HepG2 (cell line): ENCODE measurements around the gene RABIF. TPM values are rescaled to one million over a fixed set of nuclear protein-coding genes. Genes with fewer than 3 reads are reported as not detected.

Experiments
- ATF3 ChIP-seq: sonication (generic); formaldehyde crosslinking; IDR thresholded peaks from 2 replicates; pipeline ENCODE4 v1.4.0; 2020; ENCODE audit warnings: missing genetic modification reagents
- CEBPB ChIP-seq: IDR thresholded peaks from 2 replicates; pipeline ENCODE4 v1.6.1; 2011; ENCODE audit warnings: low read depth, low read length, improper control_type of control experiment, borderline replicate concordance
- CEBPG ChIP-seq: IDR thresholded peaks from 2 replicates; pipeline ENCODE4 v1.6.1; 2016
- DDIT3 ChIP-seq: sonication (generic); formaldehyde crosslinking; IDR thresholded peaks from 2 replicates; pipeline ENCODE4 v1.4.0; 2020; ENCODE audit warnings: mild to moderate bottlenecking, missing genetic modification reagents
- FOXK1 ChIP-seq: sonication (generic); formaldehyde crosslinking; IDR thresholded peaks from 2 replicates; pipeline ENCODE4 v1.4.0; 2020; ENCODE audit warnings: low read depth, missing genetic modification reagents, borderline replicate concordance
- HNRNPLL ChIP-seq: fragments of 200-400 bp; formaldehyde crosslinking; IDR thresholded peaks from 2 replicates; pipeline ENCODE4 v1.6.1; 2017; ENCODE audit warnings: mild to moderate bottlenecking, low read depth, low read length; ENCODE audit not compliant: poor library complexity, severe bottlenecking
- MAZ ChIP-seq, 2 experiments: sonication (generic) in 1 of 2; formaldehyde crosslinking in 1 of 2; IDR thresholded peaks; 2 replicates each; pipeline versions ENCODE4 v1.5.0 to v1.6.1; 2012 to 2020; ENCODE audit warnings: low read depth in 2 of 2, mild to moderate bottlenecking in 2 of 2, borderline replicate concordance in 1 of 2, improper control_type of control experiment in 1 of 2, low read length in 1 of 2, missing genetic modification reagents in 1 of 2, moderate library complexity in 1 of 2
- MNT ChIP-seq: fragments of 450-650 bp; IDR thresholded peaks from 2 replicates; pipeline ENCODE4 v1.6.1; 2016
- NAIF1 ChIP-seq: sonication (generic); formaldehyde crosslinking; IDR thresholded peaks from 2 replicates; pipeline ENCODE4 v1.5.0; 2020; ENCODE audit warnings: mild to moderate bottlenecking, missing genetic modification reagents, borderline replicate concordance
- NCOR1 ChIP-seq: fragments of 200-600 bp; sonication (generic); IDR thresholded peaks from 2 replicates; pipeline ENCODE4 v1.7.0; 2017; ENCODE audit warnings: antibody characterized with exemption, low read length, borderline replicate concordance
- POLR2A ChIP-seq, 2 experiments: IDR thresholded peaks; 2 replicates each; pipeline ENCODE4 v1.6.1; 2011; ENCODE audit warnings: low read depth in 2 of 2, low read length in 2 of 2, mild to moderate bottlenecking in 1 of 2, moderate library complexity in 1 of 2; ENCODE audit not compliant: insufficient read depth in 1 of 2
- SP4 ChIP-seq: sonication (generic); formaldehyde crosslinking; IDR thresholded peaks from 2 replicates; pipeline ENCODE4 v1.8.1; 2023; ENCODE audit warnings: mild to moderate bottlenecking, missing genetic modification reagents
- ZBTB26 ChIP-seq: IDR thresholded peaks from 2 replicates; pipeline ENCODE4 v1.6.1; 2016; ENCODE audit warnings: missing compliant biosample characterization, missing genetic modification reagents, borderline replicate concordance
- ZNF382 ChIP-seq: sonication (generic); formaldehyde crosslinking; IDR thresholded peaks from 2 replicates; pipeline ENCODE4 v1.5.0; 2020; ENCODE audit warnings: missing genetic modification reagents, mild to moderate bottlenecking, borderline replicate concordance
- ZNF441 ChIP-seq: sonication (generic); formaldehyde crosslinking; IDR thresholded peaks from 2 replicates; pipeline ENCODE4 v1.7.0; 2021; ENCODE audit warnings: missing genetic modification reagents, borderline replicate concordance
- ZNF484 ChIP-seq: sonication (generic); formaldehyde crosslinking; IDR thresholded peaks from 2 replicates; pipeline ENCODE4 v1.5.1; 2020; ENCODE audit warnings: mild to moderate bottlenecking, low read depth, missing genetic modification reagents, borderline replicate concordance
- ZNF678 ChIP-seq: sonication (generic); formaldehyde crosslinking; IDR thresholded peaks from 2 replicates; pipeline ENCODE4 v1.4.0; 2020; ENCODE audit warnings: mild to moderate bottlenecking, missing genetic modification reagents
- ZNF709 ChIP-seq: sonication (generic); formaldehyde crosslinking; IDR thresholded peaks from 2 replicates; pipeline ENCODE4 v1.5.0; 2020; ENCODE audit warnings: mild to moderate bottlenecking, missing genetic modification reagents
- ZNF746 ChIP-seq: sonication (generic); formaldehyde crosslinking; IDR thresholded peaks from 2 replicates; pipeline ENCODE4 v1.8.0; 2022; ENCODE audit warnings: mild to moderate bottlenecking, missing genetic modification reagents
- ZNF839 ChIP-seq: sonication (generic); formaldehyde crosslinking; IDR thresholded peaks from 2 replicates; pipeline ENCODE4 v1.4.0; 2020; ENCODE audit warnings: missing genetic modification reagents, mild to moderate bottlenecking, borderline replicate concordance
- polyA plus RNA-seq, 8 experiments: library from polyadenylated mRNA; depleted of rRNA in 3 of 8; stranded (reverse) in 7 of 8; unstranded in 1 of 8; fragments of >200 nt; fragmentation: Illumina TruSeq in 4 of 8; extraction: Trizol in 4 of 8; gene quantifications; 2 replicates each; pipeline versions ENCODE4 v1.2.1 to v1.2.3, GENCODE V29; 2011 to 2016; ENCODE audit warnings: low read depth in 4 of 8, missing spikeins in 1 of 8, mixed read lengths in 1 of 8; ENCODE audit not compliant: insufficient read depth in 1 of 8
- total RNA-seq, 5 experiments: library from RNA; depleted of rRNA; stranded (reverse); fragments of >200 nt; fragmentation: Illumina TruSeq; extraction: Trizol; gene quantifications; 2 replicates each; pipeline ENCODE4 v1.2.3, GENCODE V29; 2016; ENCODE audit warnings: low read depth in 1 of 5
- TF ChIP-seq, protein P1 (sequence below): sonication (generic); formaldehyde crosslinking; IDR thresholded peaks from 2 replicates; pipeline ENCODE4 v1.5.0; 2020; ENCODE audit warnings: mild to moderate bottlenecking, low read depth, missing genetic modification reagents, borderline replicate concordance
- TF ChIP-seq, protein P2 (sequence below): sonication (generic); formaldehyde crosslinking; IDR thresholded peaks from 2 replicates; pipeline ENCODE4 v1.5.0; 2020; ENCODE audit warnings: mild to moderate bottlenecking, missing genetic modification reagents

RABIF gene
- total and polyA plus RNA-seq, 2 of the 13 experiments (the other 11 are each of a cell fraction or from before 2014, with no cell fraction given) = 7.6 to 8.3 TPM

DNA sequence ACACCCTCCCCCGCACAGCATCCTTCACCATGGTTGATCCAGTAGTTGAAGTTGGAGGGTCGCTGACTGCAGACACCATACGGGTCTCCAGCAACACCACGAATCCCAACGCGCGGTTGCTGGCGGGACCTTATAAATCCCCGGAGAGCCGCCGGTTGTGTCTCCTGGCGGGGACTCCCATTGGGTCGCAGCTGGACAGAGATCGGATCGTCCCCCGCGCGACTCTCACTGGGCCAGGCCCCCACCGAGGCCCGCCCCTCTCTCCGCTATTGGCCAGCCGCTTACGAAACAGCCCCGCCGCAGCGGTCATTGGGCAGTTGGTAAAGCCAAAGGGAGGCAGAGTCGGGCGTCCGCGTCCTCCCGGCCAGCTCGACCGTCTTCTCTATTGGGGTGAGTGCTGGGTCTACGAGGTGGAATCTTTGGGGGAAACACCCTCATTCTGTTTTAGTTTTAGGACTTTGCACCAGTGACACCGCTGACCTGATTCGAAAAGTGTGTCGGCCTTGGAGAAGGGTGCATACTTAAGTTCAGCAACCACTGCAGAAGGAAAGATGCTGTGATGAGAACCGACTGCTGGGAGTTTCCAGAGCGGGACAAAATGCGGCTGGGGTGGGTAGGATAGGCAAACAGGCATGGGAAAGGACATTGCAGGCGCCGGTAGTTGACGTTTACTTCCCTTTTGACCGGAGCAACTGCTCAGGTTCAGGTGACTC lies 27.4 kb downstream of the RABIF start (continued):
- TF ChIP-seq SP4 (CRISPR knock-in tag) = peak; percentile 86
- 0 out of 2 replicates have a peak, but pooled peaks have one; percentile 0 for TF ChIP-seq ZBTB26 (CRISPR knock-in tag)
- TF ChIP-seq ZNF746 (CRISPR knock-in tag) = no peak
- peak; percentile 10 for TF ChIP-seq HNRNPLL
- peak; percentile 14; the same call in 1 of the 2 replicates for TF ChIP-seq NAIF1
- no peak for TF ChIP-seq ZNF484
- no peak for TF ChIP-seq ZNF382 (CRISPR knock-in tag)
- peak; percentile 74 for TF ChIP-seq CEBPG (CRISPR knock-in tag)
- TF ChIP-seq ATF3 = no peak
- peak; percentile 37; the same call in 1 of the 2 replicates for TF ChIP-seq MAZ (IDR thresholded peaks at IDR 0.05; ENCODE audit: borderline replicate concordance, low read depth, low read length)
- no peak for TF ChIP-seq MAZ (CRISPR knock-in tag; IDR thresholded peaks at IDR 0.05; ENCODE audit: low read depth)
- TF ChIP-seq ZNF839 = no peak
- TF ChIP-seq, protein P1, sequence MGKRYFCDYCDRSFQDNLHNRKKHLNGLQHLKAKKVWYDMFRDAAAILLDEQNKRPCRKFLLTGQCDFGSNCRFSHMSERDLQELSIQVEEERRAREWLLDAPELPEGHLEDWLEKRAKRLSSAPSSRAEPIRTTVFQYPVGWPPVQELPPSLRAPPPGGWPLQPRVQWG (CRISPR knock-in tag) = no peak
- peak; percentile 33; the same call in 1 of the 2 replicates for TF ChIP-seq NCOR1
- TF ChIP-seq, protein P2, sequence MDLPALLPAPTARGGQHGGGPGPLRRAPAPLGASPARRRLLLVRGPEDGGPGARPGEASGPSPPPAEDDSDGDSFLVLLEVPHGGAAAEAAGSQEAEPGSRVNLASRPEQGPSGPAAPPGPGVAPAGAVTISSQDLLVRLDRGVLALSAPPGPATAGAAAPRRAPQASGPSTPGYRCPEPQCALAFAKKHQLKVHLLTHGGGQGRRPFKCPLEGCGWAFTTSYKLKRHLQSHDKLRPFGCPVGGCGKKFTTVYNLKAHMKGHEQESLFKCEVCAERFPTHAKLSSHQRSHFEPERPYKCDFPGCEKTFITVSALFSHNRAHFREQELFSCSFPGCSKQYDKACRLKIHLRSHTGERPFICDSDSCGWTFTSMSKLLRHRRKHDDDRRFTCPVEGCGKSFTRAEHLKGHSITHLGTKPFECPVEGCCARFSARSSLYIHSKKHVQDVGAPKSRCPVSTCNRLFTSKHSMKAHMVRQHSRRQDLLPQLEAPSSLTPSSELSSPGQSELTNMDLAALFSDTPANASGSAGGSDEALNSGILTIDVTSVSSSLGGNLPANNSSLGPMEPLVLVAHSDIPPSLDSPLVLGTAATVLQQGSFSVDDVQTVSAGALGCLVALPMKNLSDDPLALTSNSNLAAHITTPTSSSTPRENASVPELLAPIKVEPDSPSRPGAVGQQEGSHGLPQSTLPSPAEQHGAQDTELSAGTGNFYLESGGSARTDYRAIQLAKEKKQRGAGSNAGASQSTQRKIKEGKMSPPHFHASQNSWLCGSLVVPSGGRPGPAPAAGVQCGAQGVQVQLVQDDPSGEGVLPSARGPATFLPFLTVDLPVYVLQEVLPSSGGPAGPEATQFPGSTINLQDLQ = no peak
- TF ChIP-seq ZNF709 = peak; percentile 16; the same call in 1 of the 2 replicates
- 0 out of 2 replicates have a peak, but pooled peaks have one; percentile 19 for TF ChIP-seq ZNF441 (CRISPR knock-in tag)
- TF ChIP-seq ZNF678 = no peak
- no peak; the same call in 1 of the 2 replicates for TF ChIP-seq FOXK1 (CRISPR knock-in tag)
- TF ChIP-seq POLR2A (IDR thresholded peaks at IDR 0.05; ENCODE audit: insufficient read depth in 1 of 2, low read depth in 2 of 2, low read length in 2 of 2) = peak; percentile 80 to 95; a peak in 3 of 4 replicates
- no peak for TF ChIP-seq DDIT3
- TF ChIP-seq CEBPB = peak; percentile 87
- TF ChIP-seq MNT = no peak
